Measurements from ENCODE around the gene B3GAT1.
A peak's percentile ranks its signal among the peaks of the same experiment; 100 is the strongest.

B3GAT1 gene

GRCh38 chr11:134389464-134390180 lies 22.4 kb downstream of the B3GAT1 start:
- no peak for DNase-seq

GRCh38 chr11:134388590-134388989 lies 23.5 kb downstream of the B3GAT1 start:
- peak; percentile 37 for DNase-seq

GRCh38 chr11:134387501-134387900 lies 24.5 kb downstream of the B3GAT1 start:
- no peak for DNase-seq

- DNase-seq = no peak
Measured at GRCh38 chr11:134386945-134387344, 25.1 kb downstream of the B3GAT1 start.

GRCh38 chr11:134385774-134386565 lies 26.1 kb downstream of the B3GAT1 start:
- DNase-seq = peak; percentile 81

- no peak for DNase-seq
Measured at GRCh38 chr11:134385171-134385570, 26.9 kb downstream of the B3GAT1 start.

GRCh38 chr11:134384406-134384805 lies 27.6 kb downstream of the B3GAT1 start:
- no peak for DNase-seq

- no peak for DNase-seq
Measured at GRCh38 chr11:134383576-134384221, 28.3 kb downstream of the B3GAT1 start.

- no peak for DNase-seq
Measured at GRCh38 chr11:134382830-134383229, 29.2 kb downstream of the B3GAT1 start.

GRCh38 chr11:134382257-134382656 lies 29.8 kb downstream of the B3GAT1 start:
- DNase-seq = no peak

- no peak for DNase-seq
Measured at GRCh38 chr11:134380785-134381184, 31.3 kb downstream of the B3GAT1 start.

- DNase-seq = no peak
Measured at GRCh38 chr11:134380229-134380628, 31.8 kb downstream of the B3GAT1 start.

GRCh38 chr11:134379241-134379640 lies 32.8 kb downstream of the B3GAT1 start:
- DNase-seq = no peak

GRCh38 chr11:134377876-134378275 lies 34.2 kb downstream of the B3GAT1 start:
- no peak for DNase-seq

GRCh38 chr11:134376150-134376921 lies 35.7 kb downstream of the B3GAT1 start:
- no peak for DNase-seq

- no peak for DNase-seq
Measured at GRCh38 chr11:134374891-134375550, 37.0 kb downstream of the B3GAT1 start.

GRCh38 chr11:134374171-134374570 lies 37.9 kb downstream of the B3GAT1 start:
- DNase-seq = no peak

GRCh38 chr11:134373591-134374052 lies 38.4 kb downstream of the B3GAT1 start:
- DNase-seq = no peak

- DNase-seq = peak; percentile 52
Measured at GRCh38 chr11:134372961-134373360, 39.1 kb downstream of the B3GAT1 start.

- DNase-seq = no peak
Measured at GRCh38 chr11:134372536-134372935, 39.5 kb downstream of the B3GAT1 start.

- DNase-seq = no peak
Measured at GRCh38 chr11:134371436-134372185, 40.4 kb downstream of the B3GAT1 start.
